HEK293T (cell line): ENCODE results near the gene NGF.

Experiments used
- ARNT ChIP-seq: fragments of 450-650 bp; IDR thresholded peaks from 2 replicates; pipeline ENCODE4 v1.6.1; 2017; ENCODE audit warnings: mild to moderate bottlenecking
- BHLHE40 ChIP-seq: fragments of 450-650 bp; IDR thresholded peaks from 2 replicates; pipeline ENCODE4 v1.6.1; 2016; ENCODE audit warnings: mild to moderate bottlenecking, moderate library complexity, borderline replicate concordance
- CTBP1 ChIP-seq: fragments of 450-650 bp; IDR thresholded peaks from 2 replicates; pipeline ENCODE4 v1.6.1; 2016; ENCODE audit warnings: borderline replicate concordance
- ELF4 ChIP-seq: fragments of 450-650 bp; IDR thresholded peaks from 2 replicates; pipeline ENCODE4 v1.6.1; 2017; ENCODE audit warnings: antibody characterized with exemption
- FOXA1 ChIP-seq: fragments of 450-650 bp; IDR thresholded peaks from 2 replicates; pipeline ENCODE4 v1.6.1; 2016; ENCODE audit warnings: mild to moderate bottlenecking
- FOXK2 ChIP-seq: fragments of 450-650 bp; IDR thresholded peaks from 2 replicates; pipeline ENCODE4 v1.6.1; 2016; ENCODE audit warnings: mild to moderate bottlenecking
- FOXM1 ChIP-seq: fragments of 450-650 bp; IDR thresholded peaks from 2 replicates; pipeline ENCODE4 v1.6.1; 2017; ENCODE audit warnings: mild to moderate bottlenecking, borderline replicate concordance
- HDGF ChIP-seq: fragments of 450-650 bp; IDR thresholded peaks from 2 replicates; pipeline ENCODE4 v1.6.1; 2017; ENCODE audit warnings: antibody characterized with exemption, borderline replicate concordance
- L3MBTL2 ChIP-seq: fragments of 450-650 bp; conservative IDR thresholded peaks from 2 replicates; pipeline ENCODE4 v1.6.1; 2016; ENCODE audit warnings: mild to moderate bottlenecking
- LEF1 ChIP-seq: fragments of 450-650 bp; IDR thresholded peaks from 2 replicates; pipeline ENCODE4 v1.6.1; 2017; ENCODE audit warnings: mild to moderate bottlenecking, borderline replicate concordance
- NFRKB ChIP-seq: fragments of 450-650 bp; IDR thresholded peaks from 2 replicates; pipeline ENCODE4 v1.6.1; 2016; ENCODE audit warnings: mild to moderate bottlenecking, moderate library complexity
- SP1 ChIP-seq: fragments of 450-650 bp; IDR thresholded peaks from 2 replicates; pipeline ENCODE4 v1.6.1; 2017
- SUZ12 ChIP-seq: fragments of 450-650 bp; IDR thresholded peaks from 2 replicates; pipeline ENCODE4 v1.6.1; 2016; ENCODE audit warnings: mild to moderate bottlenecking
- ZNF384 ChIP-seq: fragments of 450-650 bp; IDR thresholded peaks from 2 replicates; pipeline ENCODE4 v1.6.1; 2016

- TF ChIP-seq BHLHE40 (no peak), FOXK2 (no peak), SUZ12 (no peak), ELF4 (no peak), LEF1 (no peak), NFRKB (no peak), ZNF384 (no peak), ARNT (no peak), CTBP1 (no peak), FOXM1 (no peak), HDGF (no peak), FOXA1 (no peak), L3MBTL2 (no peak), SP1 (no peak)
Observed at GRCh38 chr1:115338457-115338820, 390 bp upstream of the NGF start.
